Right cardiac atrium (tissue), 5 donors: ENCODE results near the gene TACO1. TPM values are rescaled to one million over a fixed set of nuclear protein-coding genes. Genes with fewer than 3 reads are reported as not detected.

Source experiments
- ATAC-seq, 2 donors: fragments of 200-7000 bp; cut with Tn5 transposase; one replicate each; pipeline versions ENCODE4 v1.8.0 to v1.9.1; 2020; ENCODE audit warnings: moderate library complexity in 2 of 2, mild to moderate bottlenecking in 1 of 2
- DNase-seq, 3 donors: peaks; one replicate each; pipeline ENCODE4 v3.0.0-alpha.2; 2020
- H3K27ac ChIP-seq: one replicate; pipeline ENCODE4 v1.5.1; 2013; ENCODE audit warnings: mild to moderate bottlenecking, low read length, control low read depth, moderate library complexity
- H3K27me3 ChIP-seq: one replicate; pipeline ENCODE4 v1.6.1; 2013; ENCODE audit not compliant: control insufficient read depth, insufficient read depth
- H3K4me1 ChIP-seq: one replicate; pipeline ENCODE4 v1.6.1; 2013; ENCODE audit warnings: low read length; ENCODE audit not compliant: control insufficient read depth, insufficient read depth
- H3K4me3 ChIP-seq: one replicate; pipeline ENCODE4 v1.5.1; 2013; ENCODE audit warnings: low read length, control low read depth
- H3K9me3 ChIP-seq: one replicate; pipeline ENCODE4 v1.6.1; 2013; ENCODE audit warnings: low read length; ENCODE audit not compliant: control insufficient read depth
- WGBS: extraction: QIAGEN DNeasy Blood & Tissue Kit; methylation state at CpG from one replicate; pipeline ENCODE4 v1.1.7; 2013; 5-methylcytosine and 5-hydroxymethylcytosine counted together
- intact Hi-C, 4 donors: fragments of 100-400 bp; cut with DNase I; formaldehyde crosslinking; loops; one replicate each; pipeline versions ENCODE4 v1.11.0 to v1.14.0; 2022 to 2023
- polyA plus RNA-seq: library from polyadenylated mRNA; stranded (reverse); fragments of 200-250 nt; gene quantifications from one replicate; pipeline ENCODE4 v1.2.3, GENCODE V29; 2013
- total RNA-seq, 4 donors: library from RNA; stranded (reverse); fragmentation: NEBNext Ultra II Directional; extraction: Animal tissue kit (Norgen Biotek cat#: 25700); gene quantifications; one replicate each; pipeline ENCODE4 v1.2.1, GENCODE V29; 2021
- donor health status: healthy with polysubstance abuse.
- donor health status: DM: no; HTN: yes; CAD: no.
- donor health status: DM: no; HTN: no; CAD: no.
- donor health status: DM: no; HTN: yes; CAD: no; lungs with severe emphysema.
- donor health status: DM: yes; HTN: yes; CAD: no.

TACO1 gene
- total and polyA plus RNA-seq, 5 donors, result 28.5 to 47.0 (median 37.5) TPM

GRCh38 chr17:63657786-63658185 is 57.1 kb downstream of the TACO1 start:
- Histone ChIP-seq H3K27me3 (no peaks in the 10 kb centered on the region), H3K4me1 (no peaks in the 10 kb centered on the region), H3K4me3 (no peak overlapping the region), H3K9me3 (no peaks in the 10 kb centered on the region), H3K27ac (no peak overlapping the region)
- DNase-seq (no peak), ATAC-seq (no peak)
- intact Hi-C loops, result no loop called here
- WGBS, result 65% methylated on average over 3 of the region's 3 CpGs

Other genes starting within 250 kb of the TACO1 start
- 10 to 100 TPM; 19.2 to 26.5 (median 24.0) TPM for gene CYB561, start 154.6 kb upstream of the TACO1 start, total RNA-seq
- gene CYB561, start 154.6 kb upstream of the TACO1 start, polyA plus RNA-seq, result 20.2 TPM
- 10 to 100 TPM in 1 of 4 donors, 1 to 10 TPM in 3; 4.0 to 10.1 (median 6.7) TPM for gene ACE, start 123.8 kb upstream of the TACO1 start, total RNA-seq
- 5.1 TPM for gene ACE, start 123.8 kb upstream of the TACO1 start, polyA plus RNA-seq
- gene KCNH6, start 77.5 kb upstream of the TACO1 start, total RNA-seq, result not detected
- gene KCNH6, start 77.5 kb upstream of the TACO1 start, polyA plus RNA-seq, result not detected
- 10 to 100 TPM; 45.0 to 57.3 (median 50.4) TPM for gene DCAF7, start 50.4 kb upstream of the TACO1 start, total RNA-seq
- 15.1 TPM for gene DCAF7, start 50.4 kb upstream of the TACO1 start, polyA plus RNA-seq
- gene MAP3K3, start 21.5 kb downstream of the TACO1 start, total RNA-seq, result 10 to 100 TPM; 47.1 to 51.0 (median 48.6) TPM
- 32.6 TPM for gene MAP3K3, start 21.5 kb downstream of the TACO1 start, polyA plus RNA-seq
- gene LIMD2, start 99.2 kb downstream of the TACO1 start, total RNA-seq, result 10 to 100 TPM in 1 of 4 donors, 1 to 10 TPM in 3; 7.9 to 13.8 (median 8.2) TPM
- gene LIMD2, start 99.2 kb downstream of the TACO1 start, polyA plus RNA-seq, result 8.7 TPM
- 10 to 100 TPM; 24.2 to 26.8 (median 25.3) TPM for gene STRADA, start 140.9 kb downstream of the TACO1 start, total RNA-seq
- gene STRADA, start 140.9 kb downstream of the TACO1 start, polyA plus RNA-seq, result 22.0 TPM
- gene CCDC47, start 172.7 kb downstream of the TACO1 start, total RNA-seq, result 100 to 1,000 TPM in 2 of 4 donors, 10 to 100 TPM in 2; 90.0 to 122 (median 99.9) TPM
- 65.9 TPM for gene CCDC47, start 172.7 kb downstream of the TACO1 start, polyA plus RNA-seq
- gene DDX42, start 173.3 kb downstream of the TACO1 start, total RNA-seq, result 10 to 100 TPM; 57.0 to 82.4 (median 69.6) TPM
- gene DDX42, start 173.3 kb downstream of the TACO1 start, polyA plus RNA-seq, result 46.9 TPM
- 100 to 1,000 TPM; 141 to 159 (median 147) TPM for gene PSMC5, start 226.5 kb downstream of the TACO1 start, total RNA-seq
- 175 TPM for gene PSMC5, start 226.5 kb downstream of the TACO1 start, polyA plus RNA-seq
- gene FTSJ3, start 226.8 kb downstream of the TACO1 start, total RNA-seq, result 10 to 100 TPM; 34.2 to 52.3 (median 38.2) TPM
- gene FTSJ3, start 226.8 kb downstream of the TACO1 start, polyA plus RNA-seq, result 17.2 TPM
- gene SMARCD2, start 241.8 kb downstream of the TACO1 start, total RNA-seq, result 10 to 100 TPM; 35.7 to 46.4 (median 37.4) TPM
- gene SMARCD2, start 241.8 kb downstream of the TACO1 start, polyA plus RNA-seq, result 27.9 TPM